ENCODE measurements around the gene FAM222B. TPM values are rescaled to one million over a fixed set of nuclear protein-coding genes. Genes with fewer than 3 reads are reported as not detected.

The FAM222B gene
- total RNA-seq, 1 donor from 2014 or later: 7.1 TPM

DNA sequence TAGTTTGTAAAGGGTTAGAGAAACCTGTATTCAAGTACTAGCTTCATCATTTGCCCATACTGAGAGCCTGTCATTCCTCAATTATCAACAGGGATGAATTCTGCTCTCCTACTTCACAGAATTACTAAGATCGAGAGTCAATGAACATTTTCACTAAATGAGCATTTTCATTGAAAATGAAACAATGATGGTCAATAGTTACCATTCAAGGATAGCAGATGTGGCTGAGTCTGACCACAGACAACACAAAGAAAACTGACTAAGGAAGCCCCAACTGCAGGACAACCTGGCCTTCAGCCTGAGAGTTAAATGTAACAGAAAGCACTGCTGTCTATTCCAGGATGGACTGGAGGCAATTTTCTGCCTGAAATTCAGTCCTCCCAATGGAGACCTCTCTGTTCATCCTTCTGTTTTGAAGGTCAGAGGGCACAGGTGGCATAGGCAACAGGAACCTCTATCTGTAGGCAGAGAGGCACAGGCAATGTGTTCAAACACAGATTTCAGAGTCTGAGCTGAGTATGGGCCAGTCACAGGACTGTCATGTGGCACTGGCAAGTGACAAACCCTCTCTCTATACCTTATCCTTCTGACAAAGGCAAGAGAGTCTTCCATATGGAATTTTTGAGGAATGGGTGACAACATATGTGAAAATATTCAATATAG, 79.3 kb downstream of the FAM222B start:
- Histone ChIP-seq H3K9me3 (ENCODE audit: low read depth) (no peaks in the 10 kb centered on the region), H3K27ac (no peak overlapping the region), H3K27me3 (no peaks in the 10 kb centered on the region), H3K4me1 (peaks cover 21% of the 10 kb centered on the region), H3K4me2 (no peak overlapping the region), H4K20me1 (ENCODE audit: low read depth) (peaks cover 73% of the 10 kb centered on the region), H3K4me3 (no peak overlapping the region), H3K36me3 (no peaks in the 10 kb centered on the region), H3K9ac (no peak overlapping the region), H3F3A (ENCODE audit: low read depth) (peaks cover 57% of the 10 kb centered on the region), H2AFZ (replicated peaks) (no peak overlapping the region), H3K79me2 (ENCODE audit: low read depth) (peaks cover 40% of the 10 kb centered on the region)
- Mint-ChIP-seq H3K4me3 (no peak overlapping the region), H3K27me3 (ENCODE audit: insufficient read depth, low read depth) (peaks cover 3% of the 10 kb centered on the region), H3K4me1 (peaks cover 31% of the 10 kb centered on the region), H3K9me3 (no peaks in the 10 kb centered on the region), H3K36me3 (peaks cover 18% of the 10 kb centered on the region), H3K27ac (no peak overlapping the region)
- TF ChIP-seq EZH2phosphoT487 (IDR thresholded peaks at IDR 0.05) (no peak), EZH2 (IDR thresholded peaks at IDR 0.05) (no peak)
- TF ChIP-seq, protein P1, sequence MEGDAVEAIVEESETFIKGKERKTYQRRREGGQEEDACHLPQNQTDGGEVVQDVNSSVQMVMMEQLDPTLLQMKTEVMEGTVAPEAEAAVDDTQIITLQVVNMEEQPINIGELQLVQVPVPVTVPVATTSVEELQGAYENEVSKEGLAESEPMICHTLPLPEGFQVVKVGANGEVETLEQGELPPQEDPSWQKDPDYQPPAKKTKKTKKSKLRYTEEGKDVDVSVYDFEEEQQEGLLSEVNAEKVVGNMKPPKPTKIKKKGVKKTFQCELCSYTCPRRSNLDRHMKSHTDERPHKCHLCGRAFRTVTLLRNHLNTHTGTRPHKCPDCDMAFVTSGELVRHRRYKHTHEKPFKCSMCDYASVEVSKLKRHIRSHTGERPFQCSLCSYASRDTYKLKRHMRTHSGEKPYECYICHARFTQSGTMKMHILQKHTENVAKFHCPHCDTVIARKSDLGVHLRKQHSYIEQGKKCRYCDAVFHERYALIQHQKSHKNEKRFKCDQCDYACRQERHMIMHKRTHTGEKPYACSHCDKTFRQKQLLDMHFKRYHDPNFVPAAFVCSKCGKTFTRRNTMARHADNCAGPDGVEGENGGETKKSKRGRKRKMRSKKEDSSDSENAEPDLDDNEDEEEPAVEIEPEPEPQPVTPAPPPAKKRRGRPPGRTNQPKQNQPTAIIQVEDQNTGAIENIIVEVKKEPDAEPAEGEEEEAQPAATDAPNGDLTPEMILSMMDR (IDR thresholded peaks at IDR 0.05): no peak
- DNase-seq (ENCODE audit: low spot score): no peak

DNA sequence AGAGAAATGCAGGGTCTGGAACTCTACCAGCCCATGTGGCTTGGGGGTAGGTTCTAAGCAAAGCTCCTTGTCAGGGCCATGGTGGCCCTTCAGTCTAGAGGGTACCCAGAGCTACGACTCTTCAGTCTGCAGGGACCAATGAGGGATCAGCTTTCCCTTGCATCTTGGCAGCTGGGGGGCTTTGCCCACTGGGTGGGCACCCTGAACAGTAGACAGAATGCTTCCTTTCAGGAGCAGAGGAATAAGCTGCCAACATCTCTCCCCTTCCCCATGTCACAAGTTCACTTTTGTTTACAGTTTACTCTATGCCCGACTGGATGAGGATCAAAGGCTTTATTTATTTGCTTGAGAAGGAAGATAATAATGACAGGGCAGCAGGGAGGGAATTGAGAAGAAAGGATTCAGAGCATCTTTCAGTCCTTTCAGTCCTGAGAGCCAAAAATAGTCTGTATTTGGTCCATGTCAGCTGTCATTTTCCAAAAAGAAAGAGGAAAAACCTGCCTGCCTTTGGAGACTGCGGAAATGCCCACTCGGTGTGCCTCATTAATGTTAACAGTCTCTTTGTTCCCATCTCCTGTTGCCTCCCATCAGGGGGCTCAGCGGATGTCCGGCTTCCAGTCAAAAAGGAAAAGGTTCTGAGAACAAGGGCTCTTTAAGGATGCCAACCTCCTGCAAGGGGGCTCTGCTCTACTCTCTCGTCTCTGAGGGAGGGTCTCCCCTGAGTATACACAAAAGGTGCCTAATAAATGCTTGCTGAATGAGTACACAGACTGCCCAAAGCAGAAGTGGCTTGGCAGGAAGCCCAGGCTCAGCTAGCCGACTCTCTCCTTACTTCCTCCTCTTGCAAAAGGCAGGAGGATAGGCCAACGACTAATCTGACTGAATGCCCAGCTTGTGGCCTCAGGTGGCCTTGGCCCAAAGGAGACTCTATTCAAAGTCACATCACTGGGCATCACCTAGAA, 81.7 kb downstream of the FAM222B start:
- no peak overlapping the region for H2AFZ ChIP-seq (replicated peaks)
- Mint-ChIP-seq H3K27ac (peak overlapping the region; percentile 57), H3K9me3 (no peaks in the 10 kb centered on the region), H3K27me3 (ENCODE audit: insufficient read depth, low read depth) (peaks cover 3% of the 10 kb centered on the region), H3K4me1 (peaks cover 31% of the 10 kb centered on the region), H3K4me3 (peak overlapping the region; percentile 48), H3K36me3 (peaks cover 31% of the 10 kb centered on the region)
- H3K36me3 ChIP-seq: no peaks in the 10 kb centered on the region
- H3K9ac ChIP-seq: no peak overlapping the region
- H3K9me3 ChIP-seq (ENCODE audit: low read depth): no peaks in the 10 kb centered on the region
- peaks cover 21% of the 10 kb centered on the region for H3K4me1 ChIP-seq
- peaks cover 73% of the 10 kb centered on the region for H4K20me1 ChIP-seq (ENCODE audit: low read depth)
- peak overlapping the region; percentile 65 for H3K4me2 ChIP-seq
- H3K27me3 ChIP-seq: no peaks in the 10 kb centered on the region
- H3F3A ChIP-seq (ENCODE audit: low read depth): peaks cover 57% of the 10 kb centered on the region
- DNase-seq (ENCODE audit: low spot score): peak; percentile 64
- H3K27ac ChIP-seq: peak overlapping the region; percentile 87
- TF ChIP-seq EZH2 (IDR thresholded peaks at IDR 0.05): no peak
- TF ChIP-seq, protein P1 (IDR thresholded peaks at IDR 0.05): no peak
- TF ChIP-seq EZH2phosphoT487 (IDR thresholded peaks at IDR 0.05): no peak
- peak overlapping the region; percentile 2 for H3K4me3 ChIP-seq
- H3K79me2 ChIP-seq (ENCODE audit: low read depth): peaks cover 31% of the 10 kb centered on the region

DNA sequence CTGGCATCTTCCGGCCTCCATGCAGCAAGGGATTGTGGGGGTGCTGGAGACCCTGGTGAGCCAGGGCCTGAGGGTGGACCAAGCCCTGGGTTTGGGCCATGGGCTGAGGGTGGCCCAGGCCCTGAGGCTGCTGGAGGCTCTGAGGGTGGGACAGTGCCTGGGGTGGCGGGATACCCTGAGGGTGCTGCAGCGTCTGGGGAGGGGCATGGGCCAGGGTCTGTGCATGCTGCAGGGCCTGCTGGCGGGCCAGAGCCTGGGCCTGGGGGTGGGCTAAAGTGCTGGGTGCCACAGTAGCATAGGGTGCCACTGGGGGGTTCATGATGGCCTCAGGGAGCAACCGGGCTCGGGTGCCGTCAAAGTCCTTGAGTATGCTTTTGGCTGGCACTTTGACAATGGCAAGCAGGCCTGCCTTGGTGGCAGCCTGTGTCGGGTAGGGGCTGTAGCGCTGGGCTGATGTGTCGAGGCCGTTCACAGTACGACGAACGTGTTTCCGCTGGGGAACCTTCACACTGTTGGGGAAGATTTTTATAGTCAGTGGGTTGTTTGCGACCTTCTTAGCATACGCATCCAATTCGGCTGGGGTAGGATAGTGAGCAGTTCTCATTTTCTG, 83.2 kb downstream of the FAM222B start:
- H3K4me3 Mint-ChIP-seq: peak overlapping the region; percentile 21
- peaks cover 25% of the 10 kb centered on the region for H3K36me3 Mint-ChIP-seq

More for the DNA sequence above, 83.2 kb downstream of the FAM222B start:
- Mint-ChIP-seq H3K27me3 (ENCODE audit: insufficient read depth, low read depth) (peaks cover 3% of the 10 kb centered on the region), H3K4me1 (peaks cover 31% of the 10 kb centered on the region), H3K27ac (no peak overlapping the region), H3K9me3 (no peaks in the 10 kb centered on the region)
- H3K36me3 ChIP-seq: no peaks in the 10 kb centered on the region
- peaks cover 21% of the 10 kb centered on the region for H3K4me1 ChIP-seq
- peaks cover 44% of the 10 kb centered on the region for H3F3A ChIP-seq (ENCODE audit: low read depth)
- H3K79me2 ChIP-seq (ENCODE audit: low read depth): peaks cover 31% of the 10 kb centered on the region
- H3K4me3 ChIP-seq: no peak overlapping the region
- H3K27me3 ChIP-seq: no peaks in the 10 kb centered on the region
- no peak for DNase-seq (ENCODE audit: low spot score)
- no peak overlapping the region for H3K9ac ChIP-seq
- H3K4me2 ChIP-seq: no peak overlapping the region
- no peak overlapping the region for H2AFZ ChIP-seq (replicated peaks)
- peaks cover 65% of the 10 kb centered on the region for H4K20me1 ChIP-seq (ENCODE audit: low read depth)
- no peak for TF ChIP-seq EZH2 (IDR thresholded peaks at IDR 0.05)
- no peaks in the 10 kb centered on the region for H3K9me3 ChIP-seq (ENCODE audit: low read depth)
- no peak overlapping the region for H3K27ac ChIP-seq
